HepG2 (cell line): ENCODE results near the gene ANKS3.

Source experiments
- CBFB ChIP-seq: sonication (generic); formaldehyde crosslinking; IDR thresholded peaks from 2 replicates; pipeline ENCODE4 v1.4.0; 2020; ENCODE audit warnings: missing genetic modification reagents
- ERF ChIP-seq: IDR thresholded peaks from 2 replicates; pipeline ENCODE4 v1.6.1; 2018; ENCODE audit warnings: missing biosample characterization, missing genetic modification reagents
- GABPA ChIP-seq, 2 experiments: IDR thresholded peaks; 2 replicates each; pipeline ENCODE4 v1.6.1; 2011 to 2016; ENCODE audit warnings: low read depth in 2 of 2, low read length in 1 of 2, missing biosample characterization in 1 of 2, missing genetic modification characterization in 1 of 2
- HDAC6 ChIP-seq: fragments of 200-600 bp; sonication (generic); IDR thresholded peaks from 2 replicates; pipeline ENCODE4 v1.7.0; 2017; ENCODE audit warnings: mild to moderate bottlenecking, antibody characterized with exemption, low read length, low read depth
- MYC ChIP-seq: sonication (generic); formaldehyde crosslinking; IDR thresholded peaks from 2 replicates; pipeline ENCODE4 v1.9.0; 2021; ENCODE audit warnings: missing genetic modification reagents, borderline replicate concordance
- ZNF337 ChIP-seq: sonication (generic); formaldehyde crosslinking; IDR thresholded peaks from 2 replicates; pipeline ENCODE4 v1.5.1; 2020; ENCODE audit warnings: missing genetic modification reagents, low read depth, mild to moderate bottlenecking, borderline replicate concordance
- ZNF558 ChIP-seq: sonication (generic); formaldehyde crosslinking; IDR thresholded peaks from 2 replicates; pipeline ENCODE4 v1.9.0; 2022; ENCODE audit warnings: mild to moderate bottlenecking, missing genetic modification reagents, borderline replicate concordance
- ZNF83 ChIP-seq: sonication (generic); formaldehyde crosslinking; IDR thresholded peaks from 2 replicates; pipeline ENCODE4 v1.4.0; 2020; ENCODE audit warnings: missing genetic modification reagents, mild to moderate bottlenecking, borderline replicate concordance
- TF ChIP-seq, protein P1 (sequence below), 2 experiments: IDR thresholded peaks; 2 replicates each; pipeline ENCODE4 v1.6.1; 2011 to 2012; ENCODE audit warnings: low read length in 2 of 2, borderline replicate concordance in 1 of 2, low read depth in 1 of 2, mild to moderate bottlenecking in 1 of 2, moderate library complexity in 1 of 2
- TF ChIP-seq, protein P2 (sequence below): IDR thresholded peaks from 2 replicates; pipeline ENCODE4 v1.6.1; 2012; ENCODE audit warnings: inconsistent platforms
- TF ChIP-seq, protein P3 (sequence below): sonication (generic); formaldehyde crosslinking; IDR thresholded peaks from 2 replicates; pipeline ENCODE4 v1.5.1; 2020; ENCODE audit warnings: mild to moderate bottlenecking, missing genetic modification reagents, moderate library complexity

DNA sequence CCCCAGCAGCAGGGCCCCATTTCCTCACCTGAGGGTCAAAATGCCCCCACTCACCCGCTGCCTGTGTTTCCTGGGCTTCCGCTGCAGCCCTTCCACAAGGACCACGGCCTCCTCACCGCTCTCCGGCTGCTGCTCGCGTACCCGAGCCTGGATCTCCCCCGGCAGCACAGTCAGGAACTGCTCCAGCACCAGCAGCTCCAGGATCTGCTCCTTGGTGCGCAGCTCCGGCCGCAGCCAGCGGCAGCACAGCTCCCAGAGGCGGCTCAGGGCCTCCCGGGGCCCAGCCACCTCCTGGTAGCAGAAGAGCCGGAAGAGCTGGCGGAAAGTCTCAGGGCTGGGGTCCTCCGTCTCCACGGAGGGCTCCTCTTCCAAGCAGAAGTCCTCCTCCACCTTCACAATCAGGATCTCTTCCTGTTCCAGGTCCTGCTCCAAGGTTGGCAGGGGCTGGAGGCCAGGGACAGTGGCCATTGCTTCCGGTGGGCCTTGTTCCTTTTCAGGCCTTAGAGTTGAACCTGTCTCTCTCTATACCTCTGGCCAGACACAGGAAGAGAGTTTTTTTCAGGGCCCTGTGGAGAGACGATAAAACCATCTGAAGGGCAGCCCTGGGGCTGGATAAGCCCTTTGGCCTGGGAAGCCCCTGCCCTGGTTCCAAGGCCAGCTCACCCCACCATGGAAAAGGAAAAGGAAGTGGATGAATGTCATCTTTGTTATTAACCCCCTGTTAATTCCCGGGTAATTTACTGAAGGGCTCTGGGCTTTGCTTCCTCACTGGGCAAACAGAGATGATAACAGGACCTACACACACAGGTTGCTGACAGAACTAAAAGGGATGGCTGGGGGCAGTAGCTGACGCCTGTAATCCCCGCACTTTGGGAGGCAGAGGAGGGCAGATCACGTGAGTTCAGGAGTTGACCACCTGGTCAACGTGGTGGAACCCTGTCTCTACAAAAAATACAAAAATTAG is 31.7 kb upstream of the ANKS3 start:
- TF ChIP-seq, protein P1, sequence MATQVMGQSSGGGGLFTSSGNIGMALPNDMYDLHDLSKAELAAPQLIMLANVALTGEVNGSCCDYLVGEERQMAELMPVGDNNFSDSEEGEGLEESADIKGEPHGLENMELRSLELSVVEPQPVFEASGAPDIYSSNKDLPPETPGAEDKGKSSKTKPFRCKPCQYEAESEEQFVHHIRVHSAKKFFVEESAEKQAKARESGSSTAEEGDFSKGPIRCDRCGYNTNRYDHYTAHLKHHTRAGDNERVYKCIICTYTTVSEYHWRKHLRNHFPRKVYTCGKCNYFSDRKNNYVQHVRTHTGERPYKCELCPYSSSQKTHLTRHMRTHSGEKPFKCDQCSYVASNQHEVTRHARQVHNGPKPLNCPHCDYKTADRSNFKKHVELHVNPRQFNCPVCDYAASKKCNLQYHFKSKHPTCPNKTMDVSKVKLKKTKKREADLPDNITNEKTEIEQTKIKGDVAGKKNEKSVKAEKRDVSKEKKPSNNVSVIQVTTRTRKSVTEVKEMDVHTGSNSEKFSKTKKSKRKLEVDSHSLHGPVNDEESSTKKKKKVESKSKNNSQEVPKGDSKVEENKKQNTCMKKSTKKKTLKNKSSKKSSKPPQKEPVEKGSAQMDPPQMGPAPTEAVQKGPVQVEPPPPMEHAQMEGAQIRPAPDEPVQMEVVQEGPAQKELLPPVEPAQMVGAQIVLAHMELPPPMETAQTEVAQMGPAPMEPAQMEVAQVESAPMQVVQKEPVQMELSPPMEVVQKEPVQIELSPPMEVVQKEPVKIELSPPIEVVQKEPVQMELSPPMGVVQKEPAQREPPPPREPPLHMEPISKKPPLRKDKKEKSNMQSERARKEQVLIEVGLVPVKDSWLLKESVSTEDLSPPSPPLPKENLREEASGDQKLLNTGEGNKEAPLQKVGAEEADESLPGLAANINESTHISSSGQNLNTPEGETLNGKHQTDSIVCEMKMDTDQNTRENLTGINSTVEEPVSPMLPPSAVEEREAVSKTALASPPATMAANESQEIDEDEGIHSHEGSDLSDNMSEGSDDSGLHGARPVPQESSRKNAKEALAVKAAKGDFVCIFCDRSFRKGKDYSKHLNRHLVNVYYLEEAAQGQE (IDR thresholded peaks at IDR 0.05; ENCODE audit: borderline replicate concordance in 1 of 2, low read depth in 1 of 2, low read length in 2 of 2), result no peak
- TF ChIP-seq MYC (CRISPR knock-in tag), result no peak
- TF ChIP-seq ERF (CRISPR knock-in tag), result no peak
- no peak for TF ChIP-seq CBFB (CRISPR knock-in tag)
- no peak for TF ChIP-seq ZNF558
- no peak for TF ChIP-seq ZNF337 (CRISPR knock-in tag)
- TF ChIP-seq, protein P2, sequence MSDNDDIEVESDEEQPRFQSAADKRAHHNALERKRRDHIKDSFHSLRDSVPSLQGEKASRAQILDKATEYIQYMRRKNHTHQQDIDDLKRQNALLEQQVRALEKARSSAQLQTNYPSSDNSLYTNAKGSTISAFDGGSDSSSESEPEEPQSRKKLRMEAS, result no peak; the same call in 1 of the 2 replicates
- TF ChIP-seq HDAC6, result no peak
- TF ChIP-seq GABPA (IDR thresholded peaks at IDR 0.05; ENCODE audit: low read depth, low read length), result no peak
- no peak for TF ChIP-seq GABPA (CRISPR knock-in tag; IDR thresholded peaks at IDR 0.05; ENCODE audit: low read depth)
- TF ChIP-seq ZNF83, result no peak
- TF ChIP-seq, protein P3, sequence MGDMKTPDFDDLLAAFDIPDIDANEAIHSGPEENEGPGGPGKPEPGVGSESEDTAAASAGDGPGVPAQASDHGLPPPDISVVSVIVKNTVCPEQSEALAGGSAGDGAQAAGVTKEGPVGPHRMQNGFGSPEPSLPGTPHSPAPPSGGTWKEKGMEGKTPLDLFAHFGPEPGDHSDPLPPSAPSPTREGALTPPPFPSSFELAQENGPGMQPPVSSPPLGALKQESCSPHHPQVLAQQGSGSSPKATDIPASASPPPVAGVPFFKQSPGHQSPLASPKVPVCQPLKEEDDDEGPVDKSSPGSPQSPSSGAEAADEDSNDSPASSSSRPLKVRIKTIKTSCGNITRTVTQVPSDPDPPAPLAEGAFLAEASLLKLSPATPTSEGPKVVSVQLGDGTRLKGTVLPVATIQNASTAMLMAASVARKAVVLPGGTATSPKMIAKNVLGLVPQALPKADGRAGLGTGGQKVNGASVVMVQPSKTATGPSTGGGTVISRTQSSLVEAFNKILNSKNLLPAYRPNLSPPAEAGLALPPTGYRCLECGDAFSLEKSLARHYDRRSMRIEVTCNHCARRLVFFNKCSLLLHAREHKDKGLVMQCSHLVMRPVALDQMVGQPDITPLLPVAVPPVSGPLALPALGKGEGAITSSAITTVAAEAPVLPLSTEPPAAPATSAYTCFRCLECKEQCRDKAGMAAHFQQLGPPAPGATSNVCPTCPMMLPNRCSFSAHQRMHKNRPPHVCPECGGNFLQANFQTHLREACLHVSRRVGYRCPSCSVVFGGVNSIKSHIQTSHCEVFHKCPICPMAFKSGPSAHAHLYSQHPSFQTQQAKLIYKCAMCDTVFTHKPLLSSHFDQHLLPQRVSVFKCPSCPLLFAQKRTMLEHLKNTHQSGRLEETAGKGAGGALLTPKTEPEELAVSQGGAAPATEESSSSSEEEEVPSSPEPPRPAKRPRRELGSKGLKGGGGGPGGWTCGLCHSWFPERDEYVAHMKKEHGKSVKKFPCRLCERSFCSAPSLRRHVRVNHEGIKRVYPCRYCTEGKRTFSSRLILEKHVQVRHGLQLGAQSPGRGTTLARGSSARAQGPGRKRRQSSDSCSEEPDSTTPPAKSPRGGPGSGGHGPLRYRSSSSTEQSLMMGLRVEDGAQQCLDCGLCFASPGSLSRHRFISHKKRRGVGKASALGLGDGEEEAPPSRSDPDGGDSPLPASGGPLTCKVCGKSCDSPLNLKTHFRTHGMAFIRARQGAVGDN (CRISPR knock-in tag), result peak; percentile 71
